GM12864 (cell line): ENCODE measurements around the gene PLXNB3.
"Not testable (repeated sequence)": the region's sequence is repeated elsewhere in the genome, so short reads cannot be mapped to it uniquely, and the experiment has no call there.

Experiments used
- DNase-seq: peaks from one replicate; pipeline ENCODE4 v3.0.0-alpha.2; 2011; ENCODE audit warnings: low read depth
- H3K4me3 ChIP-seq: 2 replicates; pipeline ENCODE4 v1.5.1; 2011; ENCODE audit warnings: mild to moderate bottlenecking, low read depth, low read length, control low read depth
- CTCF ChIP-seq: IDR thresholded peaks from 2 replicates; pipeline ENCODE4 v1.5.1; 2011; ENCODE audit warnings: low read depth, mild to moderate bottlenecking, moderate library complexity, low read length, control low read depth, inconsistent platforms; ENCODE audit errors: missing control alignments

Gene PLXNB3

GRCh38 chrX:153746359-153746758 lies 17.7 kb upstream of the PLXNB3 start:
- no peak for DNase-seq
- no peak overlapping the region for H3K4me3 ChIP-seq
- no peak for TF ChIP-seq CTCF

- not testable (repeated sequence) for H3K4me3 ChIP-seq, DNase-seq
Measured at GRCh38 chrX:153746991-153747390, 17.1 kb upstream of the PLXNB3 start.

- not testable (repeated sequence) for DNase-seq, H3K4me3 ChIP-seq
Measured at GRCh38 chrX:153749017-153749416, 15.0 kb upstream of the PLXNB3 start.

- no peak for TF ChIP-seq CTCF
- DNase-seq = no peak
- no peak overlapping the region for H3K4me3 ChIP-seq
Measured at GRCh38 chrX:153750127-153750774, 13.8 kb upstream of the PLXNB3 start.

GRCh38 chrX:153755136-153755535 lies 8.9 kb upstream of the PLXNB3 start:
- TF ChIP-seq CTCF = no peak
- no peak for DNase-seq
- no peak overlapping the region for H3K4me3 ChIP-seq

GRCh38 chrX:153761863-153762262 lies 2.2 kb upstream of the PLXNB3 start:
- DNase-seq = no peak
- TF ChIP-seq CTCF = no peak
- H3K4me3 ChIP-seq = no peak overlapping the region

GRCh38 chrX:153762626-153763173 lies 1.3 kb upstream of the PLXNB3 start:
- TF ChIP-seq CTCF = no peak
- DNase-seq = no peak
- no peak overlapping the region for H3K4me3 ChIP-seq

GRCh38 chrX:153763298-153763932 lies 634 bp upstream of the PLXNB3 start:
- H3K4me3 ChIP-seq = no peak overlapping the region
- TF ChIP-seq CTCF = no peak
- DNase-seq = no peak
